ENCODE data around the gene SLC39A9.

GRCh38 chr14:69404478-69404877, 6.0 kb downstream of the SLC39A9 start:
- no peak for TF ChIP-seq YY1 (IDR thresholded peaks at IDR 0.05)
- no peak for TF ChIP-seq REST (IDR thresholded peaks at IDR 0.05)
- TF ChIP-seq RAD21 (IDR thresholded peaks at IDR 0.05), result no peak
- TF ChIP-seq CTCF (IDR thresholded peaks at IDR 0.05; ENCODE audit: low read depth, low read length, missing input control), result no peak
- TF ChIP-seq, protein P1, sequence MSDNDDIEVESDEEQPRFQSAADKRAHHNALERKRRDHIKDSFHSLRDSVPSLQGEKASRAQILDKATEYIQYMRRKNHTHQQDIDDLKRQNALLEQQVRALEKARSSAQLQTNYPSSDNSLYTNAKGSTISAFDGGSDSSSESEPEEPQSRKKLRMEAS (IDR thresholded peaks at IDR 0.05), result no peak
- TF ChIP-seq SP1 (IDR thresholded peaks at IDR 0.05), result peak; percentile 62
- no peak for TF ChIP-seq TAF1 (conservative IDR thresholded peaks at IDR 0.05)

Data from liver (tissue), 3 donors.